ENCODE data around the gene GPC1. TPM values are rescaled to one million over a fixed set of nuclear protein-coding genes. Genes with fewer than 3 reads are reported as not detected.

The GPC1 gene
- total and polyA plus RNA-seq, 2 donors (not counting 1 experiment from before 2014, with no cell fraction given): 1.2 to 3.3 TPM

GRCh38 chr2:240459401-240460252 lies 24.2 kb downstream of the GPC1 start:
- no peaks in the 10 kb centered on the region for H3K79me2 ChIP-seq (ENCODE audit: control insufficient read depth, insufficient read depth, low read length)
- no peak overlapping the region for H3K27ac ChIP-seq (ENCODE audit: low read length in 2 of 2)
- H3K9ac ChIP-seq (ENCODE audit: low read length): no peak overlapping the region
- Mint-ChIP-seq H3K4me1 (peaks cover 4% of the 10 kb centered on the region), H3K27me3 (peaks cover 5% of the 10 kb centered on the region), H3K27ac (no peak overlapping the region), H3K4me3 (no peak overlapping the region), H3K9me3 (ENCODE audit: insufficient read depth) (no peaks in the 10 kb centered on the region)
- H2AFZ ChIP-seq (ENCODE audit: insufficient read depth, low read depth, low read length, poor library complexity, severe bottlenecking): no peak overlapping the region
- ATAC-seq (ENCODE audit: low read depth) (no peak), DNase-seq (no peak)
- H3K4me2 ChIP-seq (replicated peaks; ENCODE audit: low read depth, low read length, poor library complexity, severe bottlenecking): no peak overlapping the region
- 85% methylated on average over 23 of the region's 23 CpGs for WGBS (ENCODE audit: insufficient coverage)
- TF ChIP-seq CTCF (IDR thresholded peaks at IDR 0.05): no peak
- TF ChIP-seq EZH2 (IDR thresholded peaks at IDR 0.05; ENCODE audit: borderline replicate concordance, insufficient read depth, low read depth, low read length, poor library complexity, severe bottlenecking): no peak
- ChIA-PET POLR2A (no interaction called here), CTCF (no interaction called here)
- H3K4me1 ChIP-seq (ENCODE audit: control insufficient read depth in 2 of 2, insufficient read depth in 2 of 2, low read length in 2 of 2): peaks cover 10% of the 10 kb centered on the region in 2 donors
- H3K9me3 ChIP-seq (ENCODE audit: control extremely low read depth in 1 of 3, control insufficient read depth in 2 of 3, insufficient read depth in 1 of 3, low read length in 2 of 3): peaks cover 0 to 4% (median 0%) of the 10 kb centered on the region in 3 donors
- H3K4me3 ChIP-seq (ENCODE audit: control extremely low read depth in 1 of 5, extremely low read depth in 1 of 5, insufficient read depth in 1 of 5, low read depth in 2 of 5, low read length in 4 of 5): no peak overlapping the region
- intact Hi-C loops (cut with micrococcal nuclease): no loop called here
- H3K36me3 ChIP-seq (replicated peaks in 1 of 2; ENCODE audit: control extremely low read depth in 1 of 2, control insufficient read depth in 1 of 2, extremely low read depth in 1 of 2, insufficient read depth in 2 of 2, low read length in 1 of 2): no peaks in the 10 kb centered on the region
- H3K27me3 ChIP-seq (replicated peaks in 1 of 4; ENCODE audit: control extremely low read depth in 1 of 4, control insufficient read depth in 3 of 4, insufficient read depth in 4 of 4, low read length in 3 of 4): peaks cover 0 to 30% (median 13%) of the 10 kb centered on the region in 4 experiments
- no peaks in the 10 kb centered on the region for H4K20me1 ChIP-seq (ENCODE audit: control insufficient read depth, insufficient read depth, low read length, poor library complexity, severe bottlenecking)

- peaks cover 0 to 3% (median 0%) of the 10 kb centered on the region in 3 donors for H3K9me3 ChIP-seq (ENCODE audit: control extremely low read depth in 1 of 3, control insufficient read depth in 2 of 3, insufficient read depth in 1 of 3, low read length in 2 of 3)
- H3K4me3 ChIP-seq (ENCODE audit: control extremely low read depth in 1 of 5, extremely low read depth in 1 of 5, insufficient read depth in 1 of 5, low read depth in 2 of 5, low read length in 4 of 5): no peak overlapping the region
- no peak overlapping the region for H3K9ac ChIP-seq (ENCODE audit: low read length)
- ATAC-seq (ENCODE audit: low read depth): no peak
- no peak overlapping the region for H3K27ac ChIP-seq (ENCODE audit: low read length in 2 of 2)
- peaks cover 0 to 24% (median 7%) of the 10 kb centered on the region in 4 experiments for H3K27me3 ChIP-seq (replicated peaks in 1 of 4; ENCODE audit: control extremely low read depth in 1 of 4, control insufficient read depth in 3 of 4, insufficient read depth in 4 of 4, low read length in 3 of 4)
- DNase-seq: no peak
- no peak overlapping the region for H2AFZ ChIP-seq (ENCODE audit: insufficient read depth, low read depth, low read length, poor library complexity, severe bottlenecking)
- ChIA-PET CTCF (no interaction called here), POLR2A (no interaction called here)
- no peaks in the 10 kb centered on the region for H3K4me1 Mint-ChIP-seq
- H3K27ac Mint-ChIP-seq: no peak overlapping the region
- TF ChIP-seq CTCF (IDR thresholded peaks at IDR 0.05) (no peak), EZH2 (IDR thresholded peaks at IDR 0.05; ENCODE audit: borderline replicate concordance, insufficient read depth, low read depth, low read length, poor library complexity, severe bottlenecking) (no peak)
- H3K4me1 ChIP-seq (ENCODE audit: control insufficient read depth in 2 of 2, insufficient read depth in 2 of 2, low read length in 2 of 2): peaks cover 3 to 4% of the 10 kb centered on the region in 2 donors
- H3K36me3 ChIP-seq (replicated peaks in 1 of 2; ENCODE audit: control extremely low read depth in 1 of 2, control insufficient read depth in 1 of 2, extremely low read depth in 1 of 2, insufficient read depth in 2 of 2, low read length in 1 of 2): no peaks in the 10 kb centered on the region
- no peaks in the 10 kb centered on the region for H3K27me3 Mint-ChIP-seq
- no peaks in the 10 kb centered on the region for H3K79me2 ChIP-seq (ENCODE audit: control insufficient read depth, insufficient read depth, low read length)
- no peaks in the 10 kb centered on the region for H3K9me3 Mint-ChIP-seq (ENCODE audit: insufficient read depth)
- no peaks in the 10 kb centered on the region for H4K20me1 ChIP-seq (ENCODE audit: control insufficient read depth, insufficient read depth, low read length, poor library complexity, severe bottlenecking)
- intact Hi-C loops (cut with micrococcal nuclease): no loop called here
- 90% methylated on average over 16 of the region's 16 CpGs for WGBS (ENCODE audit: insufficient coverage)
- no peak overlapping the region for H3K4me3 Mint-ChIP-seq
- no peak overlapping the region for H3K4me2 ChIP-seq (replicated peaks; ENCODE audit: low read depth, low read length, poor library complexity, severe bottlenecking)
These were observed 24.8 kb downstream of the GPC1 start for GRCh38 chr2:240460253-240460711.
